ENCODE measurements around the gene SVIL.

The SVIL gene

GRCh38 chr10:29676732-29677131 lies 42.0 kb upstream of the SVIL start:
- no peaks in the 10 kb centered on the region; the same call in 1 of the 2 replicates for H3K36me3 ChIP-seq (ENCODE audit: insufficient read depth, low read length)
- no peaks in the 10 kb centered on the region for H4K20me1 ChIP-seq (ENCODE audit: insufficient read depth, low read length, poor library complexity, severe bottlenecking)
- H3K9me2 ChIP-seq (replicated peaks; ENCODE audit: low read depth, low read length): no peaks in the 10 kb centered on the region
- H3K9ac ChIP-seq (ENCODE audit: low read depth, low read length, poor library complexity, severe bottlenecking): no peak overlapping the region
- H3K27me3 ChIP-seq (ENCODE audit: insufficient read depth, low read length, poor library complexity, severe bottlenecking): no peaks in the 10 kb centered on the region
- H3K4me2 ChIP-seq (ENCODE audit: low read depth, low read length, poor library complexity, severe bottlenecking): no peak overlapping the region
- no peak for TF ChIP-seq EZH2phosphoT487 (IDR thresholded peaks at IDR 0.05; ENCODE audit: borderline replicate concordance)
- no peak for TF ChIP-seq CTCF (conservative IDR thresholded peaks at IDR 0.05; ENCODE audit: low read length)
- H3K79me2 ChIP-seq (ENCODE audit: insufficient read depth, low read length): no peaks in the 10 kb centered on the region
- no peaks in the 10 kb centered on the region for H3F3A ChIP-seq (ENCODE audit: low read depth)
- peaks cover 7% of the 10 kb centered on the region for H3K4me1 ChIP-seq (ENCODE audit: insufficient read depth, low read length, poor library complexity, severe bottlenecking)
- no peak overlapping the region for H2AFZ ChIP-seq (ENCODE audit: low read length)
- no peak overlapping the region for H3K4me3 ChIP-seq (ENCODE audit: low read length, poor library complexity, severe bottlenecking)
- peaks cover 19% of the 10 kb centered on the region; the same call in 1 of the 2 replicates for H3K9me3 ChIP-seq (ENCODE audit: insufficient read depth, low read depth, low read length)

GRCh38 chr10:29675984-29676383 lies 41.2 kb upstream of the SVIL start:
- H3K4me3 ChIP-seq (ENCODE audit: low read length, poor library complexity, severe bottlenecking): no peak overlapping the region
- H3K27me3 ChIP-seq (ENCODE audit: insufficient read depth, low read length, poor library complexity, severe bottlenecking): no peaks in the 10 kb centered on the region
- H3K4me1 ChIP-seq (ENCODE audit: insufficient read depth, low read length, poor library complexity, severe bottlenecking): no peaks in the 10 kb centered on the region
- TF ChIP-seq EZH2phosphoT487 (IDR thresholded peaks at IDR 0.05; ENCODE audit: borderline replicate concordance): no peak
- TF ChIP-seq CTCF (conservative IDR thresholded peaks at IDR 0.05; ENCODE audit: low read length): no peak
- H3K79me2 ChIP-seq (ENCODE audit: insufficient read depth, low read length): no peaks in the 10 kb centered on the region
- H3K9me3 ChIP-seq (ENCODE audit: insufficient read depth, low read depth, low read length): peaks cover 19% of the 10 kb centered on the region; the same call in 1 of the 2 replicates
- H3K9ac ChIP-seq (ENCODE audit: low read depth, low read length, poor library complexity, severe bottlenecking): no peak overlapping the region
- H3K9me2 ChIP-seq (replicated peaks; ENCODE audit: low read depth, low read length): no peaks in the 10 kb centered on the region
- no peaks in the 10 kb centered on the region for H4K20me1 ChIP-seq (ENCODE audit: insufficient read depth, low read length, poor library complexity, severe bottlenecking)
- no peak overlapping the region for H3K4me2 ChIP-seq (ENCODE audit: low read depth, low read length, poor library complexity, severe bottlenecking)
- H2AFZ ChIP-seq (ENCODE audit: low read length): no peak overlapping the region
- no peaks in the 10 kb centered on the region for H3F3A ChIP-seq (ENCODE audit: low read depth)
- H3K36me3 ChIP-seq (ENCODE audit: insufficient read depth, low read length): no peaks in the 10 kb centered on the region; the same call in 1 of the 2 replicates

GRCh38 chr10:29671968-29672367 lies 37.2 kb upstream of the SVIL start:
- Histone ChIP-seq H3K27me3 (ENCODE audit: insufficient read depth, low read length, poor library complexity, severe bottlenecking) (no peaks in the 10 kb centered on the region), H3K9me3 (ENCODE audit: insufficient read depth, low read depth, low read length) (peaks cover 19% of the 10 kb centered on the region; the same call in 1 of the 2 replicates), H3K4me1 (ENCODE audit: insufficient read depth, low read length, poor library complexity, severe bottlenecking) (no peaks in the 10 kb centered on the region), H3F3A (ENCODE audit: low read depth) (no peaks in the 10 kb centered on the region), H4K20me1 (ENCODE audit: insufficient read depth, low read length, poor library complexity, severe bottlenecking) (no peaks in the 10 kb centered on the region), H2AFZ (ENCODE audit: low read length) (no peak overlapping the region), H3K9ac (ENCODE audit: low read depth, low read length, poor library complexity, severe bottlenecking) (no peak overlapping the region), H3K79me2 (ENCODE audit: insufficient read depth, low read length) (no peaks in the 10 kb centered on the region), H3K4me3 (ENCODE audit: low read length, poor library complexity, severe bottlenecking) (no peak overlapping the region), H3K4me2 (ENCODE audit: low read depth, low read length, poor library complexity, severe bottlenecking) (no peak overlapping the region), H3K9me2 (replicated peaks; ENCODE audit: low read depth, low read length) (no peaks in the 10 kb centered on the region), H3K36me3 (ENCODE audit: insufficient read depth, low read length) (no peaks in the 10 kb centered on the region; the same call in 1 of the 2 replicates)
- TF ChIP-seq CTCF (conservative IDR thresholded peaks at IDR 0.05; ENCODE audit: low read length) (no peak), EZH2phosphoT487 (IDR thresholded peaks at IDR 0.05; ENCODE audit: borderline replicate concordance) (no peak)
